ENCODE results near the gene PPFIBP2. TPM values are rescaled to one million over a fixed set of nuclear protein-coding genes. Genes with fewer than 3 reads are reported as not detected.
A peak's percentile ranks its signal among the peaks of the same experiment; 100 is the strongest.

PPFIBP2 gene
- total RNA-seq, 2 donors from 2014 or later: 27.5 to 30.6 TPM

DNA sequence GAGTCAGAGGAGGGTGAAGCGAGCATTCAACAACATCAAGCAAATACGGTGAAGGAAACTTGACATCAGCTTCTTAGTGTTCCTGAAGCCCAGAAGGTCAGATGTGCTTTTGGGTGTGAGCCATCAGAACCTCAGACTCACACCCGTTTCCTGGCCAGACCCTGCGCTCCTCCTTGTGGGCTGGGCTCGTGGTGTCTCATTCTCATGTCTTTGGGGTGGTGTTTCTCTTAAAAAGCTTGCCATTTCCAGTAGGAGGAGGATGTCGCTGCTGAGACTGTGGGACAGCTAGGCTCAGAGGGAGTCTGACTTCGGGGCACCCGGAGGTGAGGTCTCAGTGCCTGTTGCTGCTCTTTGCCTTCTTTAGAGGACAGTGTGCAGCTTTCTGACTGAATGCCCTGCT, 24.2 kb downstream of the PPFIBP2 start:
- Mint-ChIP-seq H3K4me1 (ENCODE audit: low read depth) (peaks cover 60% of the 10 kb centered on the region), H3K9me3 (no peaks in the 10 kb centered on the region), H3K27ac (peak overlapping the region; percentile 1), H3K36me3 (ENCODE audit: insufficient read depth in 2 of 2) (no peaks in the 10 kb centered on the region), H3K27me3 (ENCODE audit: low read depth) (peaks cover 7% of the 10 kb centered on the region), H3K4me3 (peak overlapping the region; percentile 55 to 62)
- ATAC-seq (replicated peaks in 1 of 2): peak; percentile 79 to 88
- peak; percentile 19 to 35 for DNase-seq

GRCh38 chr11:7538466-7539454, 25.0 kb downstream of the PPFIBP2 start:
- Mint-ChIP-seq H3K9me3 (no peaks in the 10 kb centered on the region), H3K36me3 (ENCODE audit: insufficient read depth in 2 of 2) (no peaks in the 10 kb centered on the region), H3K4me1 (ENCODE audit: low read depth) (peaks cover 55% of the 10 kb centered on the region), H3K27me3 (ENCODE audit: low read depth) (peaks cover 7% of the 10 kb centered on the region), H3K27ac (peak overlapping the region; percentile 1), H3K4me3 (peak overlapping the region; percentile 55 to 62)
- ATAC-seq (replicated peaks in 1 of 2) (no peak), DNase-seq (no peak)

DNA sequence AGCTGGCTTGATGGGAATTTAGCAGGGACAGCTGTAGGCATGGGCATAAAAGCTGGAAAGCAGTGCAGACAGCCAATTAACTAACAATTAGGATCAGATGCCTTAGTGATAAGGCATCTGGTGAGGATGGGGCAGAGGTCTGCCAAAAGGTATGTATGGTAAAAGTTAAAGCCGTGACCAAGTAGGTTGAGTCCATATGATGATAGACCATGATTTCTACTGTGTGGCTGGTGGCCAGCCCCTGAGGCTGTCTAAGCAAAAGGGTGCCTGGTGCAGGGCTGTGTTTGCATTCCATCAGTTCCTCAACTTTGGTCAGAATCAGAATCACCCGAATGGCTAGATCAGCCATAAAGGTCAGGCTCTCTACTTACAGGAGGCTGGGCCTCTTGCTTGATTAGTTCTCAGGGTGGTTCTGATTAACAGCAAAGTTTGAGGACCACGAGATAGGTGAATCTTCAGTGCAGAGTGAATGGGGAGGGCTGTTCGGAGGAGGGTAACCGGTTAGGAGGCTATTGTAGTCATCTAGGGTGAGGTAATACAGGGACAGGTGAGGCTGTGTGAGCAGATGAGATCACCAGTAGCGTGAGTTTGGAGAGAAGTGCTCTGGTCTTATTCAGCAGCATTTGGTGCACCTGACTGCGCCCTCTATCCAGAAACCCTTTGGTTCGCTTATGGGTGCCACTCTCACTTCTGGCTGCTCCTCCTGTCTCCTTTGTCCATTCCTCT, 27.2 kb downstream of the PPFIBP2 start:
- Mint-ChIP-seq H3K4me1 (ENCODE audit: low read depth) (peaks cover 37% of the 10 kb centered on the region), H3K27ac (no peak overlapping the region), H3K4me3 (no peak overlapping the region), H3K27me3 (ENCODE audit: low read depth) (peaks cover 7% of the 10 kb centered on the region), H3K36me3 (ENCODE audit: insufficient read depth in 2 of 2) (no peaks in the 10 kb centered on the region), H3K9me3 (no peaks in the 10 kb centered on the region)
- DNase-seq (no peak), ATAC-seq (replicated peaks in 1 of 2) (no peak)

DNA sequence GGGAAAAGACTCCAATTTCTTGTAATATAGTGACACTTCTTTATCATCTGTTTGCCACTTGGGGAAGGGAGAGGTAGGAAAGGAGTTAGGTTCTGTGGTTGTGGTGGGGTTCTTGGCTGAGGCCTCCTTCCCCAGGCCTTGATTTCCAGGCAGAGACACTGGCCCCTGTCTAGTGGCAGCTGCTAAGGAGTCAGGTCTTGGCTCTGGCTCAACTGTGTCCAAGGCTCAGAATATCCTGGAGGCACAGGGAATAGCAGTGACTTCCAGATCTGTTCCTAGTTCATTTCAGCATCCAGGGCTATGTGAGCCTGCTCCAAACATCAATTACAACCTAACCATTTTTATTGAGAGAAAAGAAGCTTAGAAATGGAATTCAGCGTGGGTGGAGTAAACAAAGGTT, 29.5 kb downstream of the PPFIBP2 start:
- no peak for ATAC-seq (replicated peaks in 1 of 2)
- Mint-ChIP-seq H3K36me3 (ENCODE audit: insufficient read depth in 2 of 2) (no peaks in the 10 kb centered on the region), H3K4me3 (no peak overlapping the region), H3K4me1 (ENCODE audit: low read depth) (peaks cover 26% of the 10 kb centered on the region), H3K27me3 (ENCODE audit: low read depth) (no peaks in the 10 kb centered on the region), H3K9me3 (no peaks in the 10 kb centered on the region), H3K27ac (no peak overlapping the region)
- DNase-seq: no peak

- DNase-seq (no peak), ATAC-seq (replicated peaks in 1 of 2) (no peak)
- Mint-ChIP-seq H3K27ac (no peak overlapping the region), H3K4me1 (ENCODE audit: low read depth) (peaks cover 23% of the 10 kb centered on the region), H3K27me3 (ENCODE audit: low read depth) (no peaks in the 10 kb centered on the region), H3K9me3 (no peaks in the 10 kb centered on the region), H3K4me3 (no peak overlapping the region), H3K36me3 (ENCODE audit: insufficient read depth in 2 of 2) (no peaks in the 10 kb centered on the region)
These were observed 30.2 kb downstream of the PPFIBP2 start for GRCh38 chr11:7544021-7544420.

- no peaks in the 10 kb centered on the region for H3K9me3 Mint-ChIP-seq
- no peak overlapping the region for H3K4me3 Mint-ChIP-seq
- H3K27me3 Mint-ChIP-seq (ENCODE audit: low read depth): no peaks in the 10 kb centered on the region
- no peak for ATAC-seq (replicated peaks in 1 of 2)
- peaks cover 15% of the 10 kb centered on the region for H3K4me1 Mint-ChIP-seq (ENCODE audit: low read depth)
- H3K27ac Mint-ChIP-seq: no peak overlapping the region
- DNase-seq: no peak
- H3K36me3 Mint-ChIP-seq (ENCODE audit: insufficient read depth in 2 of 2): no peaks in the 10 kb centered on the region
These were observed 31.8 kb downstream of the PPFIBP2 start for GRCh38 chr11:7545611-7546010.

GRCh38 chr11:7546324-7546791, 32.6 kb downstream of the PPFIBP2 start:
- peaks cover 9% of the 10 kb centered on the region for H3K4me1 Mint-ChIP-seq (ENCODE audit: low read depth)
- no peak overlapping the region for H3K4me3 Mint-ChIP-seq
- no peak for ATAC-seq (replicated peaks in 1 of 2)
- no peaks in the 10 kb centered on the region for H3K27me3 Mint-ChIP-seq (ENCODE audit: low read depth)
- H3K27ac Mint-ChIP-seq: no peak overlapping the region
- H3K9me3 Mint-ChIP-seq: no peaks in the 10 kb centered on the region
- no peaks in the 10 kb centered on the region for H3K36me3 Mint-ChIP-seq (ENCODE audit: insufficient read depth in 2 of 2)
- DNase-seq: no peak

GRCh38 chr11:7547687-7548086, 33.9 kb downstream of the PPFIBP2 start:
- DNase-seq (no peak), ATAC-seq (replicated peaks in 1 of 2) (no peak)
- Mint-ChIP-seq H3K4me1 (ENCODE audit: low read depth) (peaks cover 9% of the 10 kb centered on the region), H3K9me3 (no peaks in the 10 kb centered on the region), H3K27me3 (ENCODE audit: low read depth) (no peaks in the 10 kb centered on the region), H3K36me3 (ENCODE audit: insufficient read depth in 2 of 2) (peaks cover 0 to under 1% of the 10 kb centered on the region in 2 donors), H3K27ac (no peak overlapping the region), H3K4me3 (no peak overlapping the region)

DNA sequence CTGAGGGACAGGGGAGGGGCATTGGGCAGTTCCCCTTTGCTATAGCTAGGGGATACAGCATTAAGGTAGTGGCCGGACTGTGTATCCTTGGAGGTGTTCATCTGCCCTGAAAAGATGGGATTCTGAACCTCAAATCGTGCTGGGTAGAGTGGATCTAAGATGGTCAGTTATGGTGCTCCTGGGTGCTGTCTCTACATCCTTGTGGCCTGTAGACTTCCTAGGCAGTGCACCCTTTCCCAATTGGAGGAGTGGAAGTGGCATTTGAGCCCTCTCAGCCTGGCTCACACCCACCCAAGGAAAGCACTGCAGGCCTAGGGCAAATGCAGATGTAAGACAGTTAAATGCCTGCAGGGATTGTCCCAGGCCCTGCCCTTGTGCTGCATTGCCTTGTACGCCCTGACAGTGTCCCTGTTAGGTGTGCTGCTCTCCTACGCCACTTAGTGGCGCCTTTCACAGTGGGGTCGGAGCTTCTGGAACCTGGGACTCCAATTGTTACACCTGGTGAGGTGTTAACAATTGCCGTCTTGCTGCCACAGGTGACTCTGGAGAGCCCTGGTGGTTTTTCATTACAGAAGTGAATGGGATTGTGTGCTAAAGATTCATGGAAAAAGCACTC, 35.0 kb downstream of the PPFIBP2 start:
- DNase-seq: peak; percentile 15 to 30
- Mint-ChIP-seq H3K4me1 (ENCODE audit: low read depth) (peaks cover 9% of the 10 kb centered on the region), H3K36me3 (ENCODE audit: insufficient read depth in 2 of 2) (peaks cover 0 to 2% of the 10 kb centered on the region in 2 donors), H3K4me3 (no peak overlapping the region), H3K9me3 (no peaks in the 10 kb centered on the region), H3K27me3 (ENCODE audit: low read depth) (no peaks in the 10 kb centered on the region), H3K27ac (no peak overlapping the region)
- ATAC-seq (replicated peaks in 1 of 2): peak; percentile 72 to 75

- Mint-ChIP-seq H3K27ac (no peak overlapping the region), H3K36me3 (ENCODE audit: insufficient read depth in 2 of 2) (peaks cover 0 to 2% of the 10 kb centered on the region in 2 donors), H3K4me1 (ENCODE audit: low read depth) (peaks cover 9% of the 10 kb centered on the region)
These were observed 35.9 kb downstream of the PPFIBP2 start for GRCh38 chr11:7549681-7550080.

GRCh38 chr11:7551571-7551970, 37.8 kb downstream of the PPFIBP2 start:
- Mint-ChIP-seq H3K36me3 (ENCODE audit: insufficient read depth in 2 of 2) (peaks cover 0 to 2% of the 10 kb centered on the region in 2 donors), H3K27me3 (ENCODE audit: low read depth) (no peaks in the 10 kb centered on the region)

More at GRCh38 chr11:7549681-7550080, 35.9 kb downstream of the PPFIBP2 start:
- no peaks in the 10 kb centered on the region for H3K27me3 Mint-ChIP-seq (ENCODE audit: low read depth)
- ATAC-seq (replicated peaks in 1 of 2) (no peak), DNase-seq (no peak)
- no peaks in the 10 kb centered on the region for H3K9me3 Mint-ChIP-seq
- no peak overlapping the region for H3K4me3 Mint-ChIP-seq

GRCh38 chr11:7552666-7553065, 38.9 kb downstream of the PPFIBP2 start:
- no peaks in the 10 kb centered on the region for H3K9me3 Mint-ChIP-seq
- H3K27ac Mint-ChIP-seq: no peak overlapping the region
- H3K36me3 Mint-ChIP-seq (ENCODE audit: insufficient read depth in 2 of 2): peaks cover 0 to 2% of the 10 kb centered on the region in 2 donors
- DNase-seq: no peak
- no peaks in the 10 kb centered on the region for H3K4me1 Mint-ChIP-seq (ENCODE audit: low read depth)
- no peak for ATAC-seq (replicated peaks in 1 of 2)
- H3K4me3 Mint-ChIP-seq: no peak overlapping the region
- H3K27me3 Mint-ChIP-seq (ENCODE audit: low read depth): no peaks in the 10 kb centered on the region

More at GRCh38 chr11:7551571-7551970, 37.8 kb downstream of the PPFIBP2 start:
- no peak for DNase-seq
- no peak overlapping the region for H3K4me3 Mint-ChIP-seq
- H3K27ac Mint-ChIP-seq: no peak overlapping the region
- H3K9me3 Mint-ChIP-seq: no peaks in the 10 kb centered on the region
- ATAC-seq (replicated peaks in 1 of 2): no peak
- peaks cover 3% of the 10 kb centered on the region for H3K4me1 Mint-ChIP-seq (ENCODE audit: low read depth)

Data from activated T-cell treated with anti-CD3 and anti-CD28 coated beads, Interleukin-2, amount 50 U/mL, for 72 hours (primary cell).